GM12873 (cell line): ENCODE measurements around the gene NR4A1.

ENCODE experiments used
- CTCF ChIP-seq: IDR thresholded peaks from 2 replicates; pipeline ENCODE4 v1.5.1; 2012; ENCODE audit warnings: low read depth, mild to moderate bottlenecking, moderate library complexity, low read length, control low read depth; ENCODE audit not compliant: insufficient read depth; ENCODE audit errors: missing control alignments

Gene NR4A1

DNA sequence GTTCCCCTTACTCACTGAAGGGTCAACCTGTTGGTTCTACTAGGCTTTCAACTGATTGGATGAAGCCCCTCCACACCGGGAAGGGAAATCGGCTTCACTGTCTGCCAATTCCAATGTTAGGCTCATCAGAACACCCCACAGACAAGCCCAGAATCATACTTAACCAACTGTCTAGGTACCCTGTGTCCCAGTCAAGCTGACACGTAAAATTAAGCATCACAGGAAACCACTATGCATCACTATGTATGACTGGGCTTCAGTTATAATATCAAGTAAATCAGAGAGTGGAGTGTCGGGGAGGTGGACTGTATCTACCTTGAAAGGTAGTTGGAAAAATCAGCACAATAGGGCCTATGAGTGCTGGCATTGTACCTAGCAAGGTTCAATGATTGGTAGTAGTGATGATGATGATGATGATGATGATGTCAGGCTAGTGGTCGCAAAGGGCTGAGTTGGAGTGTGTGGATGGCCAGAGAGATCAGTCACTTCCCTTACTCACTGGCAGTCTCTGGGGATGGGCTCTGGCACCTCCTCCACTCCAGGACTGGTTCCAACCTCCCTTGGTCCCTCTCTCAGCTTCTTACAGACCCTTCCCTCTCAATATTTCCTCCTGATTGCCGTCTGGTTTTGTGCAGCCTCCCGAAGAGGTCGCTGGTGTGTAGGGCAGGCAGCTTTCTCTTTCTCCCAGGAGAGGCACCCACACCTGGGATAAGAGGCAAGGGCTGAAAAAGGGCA, 15.3 kb downstream of the NR4A1 start:
- TF ChIP-seq CTCF, result no peak

DNA sequence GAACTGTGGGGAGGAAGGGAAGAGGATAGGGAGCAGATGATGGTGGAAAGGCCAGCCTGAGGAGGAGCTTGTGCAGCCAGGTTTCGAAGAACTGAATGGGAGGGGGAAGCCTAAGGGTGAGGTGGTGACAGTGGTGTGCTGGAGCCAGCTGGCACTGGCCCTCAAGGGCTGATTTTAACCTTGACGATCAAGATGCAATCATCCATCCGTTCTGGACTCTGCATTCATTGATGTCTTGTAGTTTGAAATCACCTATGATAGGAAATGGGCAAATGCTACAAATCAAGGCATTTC, 15.8 kb downstream of the NR4A1 start:
- TF ChIP-seq CTCF, result no peak

DNA sequence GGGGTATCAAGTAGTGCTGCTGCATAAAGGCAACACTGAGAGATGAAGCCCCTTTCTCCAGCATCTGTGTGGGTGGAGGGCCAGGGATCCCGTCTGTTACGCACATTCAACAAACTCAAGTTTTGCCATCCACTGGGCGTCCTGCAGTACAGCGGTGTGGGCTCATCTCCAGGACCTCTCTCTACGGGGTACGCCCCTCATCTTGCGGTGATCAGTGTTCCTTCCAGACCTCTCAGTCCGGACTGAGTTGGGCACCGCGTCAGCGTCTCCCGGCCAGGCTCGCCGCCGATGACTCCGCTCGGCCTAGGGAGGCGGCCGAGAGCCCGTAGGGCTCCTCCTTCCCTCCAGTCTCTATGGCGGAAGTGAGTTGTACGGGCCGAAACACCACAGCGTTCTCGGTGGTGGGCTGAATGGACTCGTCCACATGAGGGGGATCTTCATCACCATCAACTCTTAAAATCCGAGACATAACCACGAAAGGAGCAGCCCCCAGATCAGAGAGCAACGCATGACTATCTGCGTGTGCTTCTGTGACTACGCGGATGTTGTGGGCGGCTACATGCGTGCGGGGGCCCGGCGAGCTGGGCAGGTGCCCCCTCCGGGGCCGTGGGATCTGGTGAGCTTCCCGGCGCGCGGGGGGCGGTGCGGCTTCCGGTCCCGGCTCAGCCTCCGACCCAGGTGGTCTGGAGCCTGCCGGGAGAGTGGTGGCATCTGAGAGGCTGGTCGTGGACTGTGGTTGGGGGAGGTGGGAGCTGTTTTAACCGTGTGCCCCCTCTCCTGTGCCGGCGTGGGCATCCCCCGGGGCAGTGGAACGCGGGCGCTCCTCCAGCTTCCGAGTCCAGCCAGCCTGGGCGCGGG, 18.3 kb downstream of the NR4A1 start, which contains the start of gene ATG101:
Gene ATG101, plus strand, starts transcription at position 652 of the 858 bp plus-strand sequence. CDS start 3,673 bp downstream, outside the sequence.
- TF ChIP-seq CTCF, result peak; percentile 94

- no peak for TF ChIP-seq CTCF
These were observed 19.1 kb downstream of the NR4A1 start for GRCh38 chr12:52070185-52070925.

DNA sequence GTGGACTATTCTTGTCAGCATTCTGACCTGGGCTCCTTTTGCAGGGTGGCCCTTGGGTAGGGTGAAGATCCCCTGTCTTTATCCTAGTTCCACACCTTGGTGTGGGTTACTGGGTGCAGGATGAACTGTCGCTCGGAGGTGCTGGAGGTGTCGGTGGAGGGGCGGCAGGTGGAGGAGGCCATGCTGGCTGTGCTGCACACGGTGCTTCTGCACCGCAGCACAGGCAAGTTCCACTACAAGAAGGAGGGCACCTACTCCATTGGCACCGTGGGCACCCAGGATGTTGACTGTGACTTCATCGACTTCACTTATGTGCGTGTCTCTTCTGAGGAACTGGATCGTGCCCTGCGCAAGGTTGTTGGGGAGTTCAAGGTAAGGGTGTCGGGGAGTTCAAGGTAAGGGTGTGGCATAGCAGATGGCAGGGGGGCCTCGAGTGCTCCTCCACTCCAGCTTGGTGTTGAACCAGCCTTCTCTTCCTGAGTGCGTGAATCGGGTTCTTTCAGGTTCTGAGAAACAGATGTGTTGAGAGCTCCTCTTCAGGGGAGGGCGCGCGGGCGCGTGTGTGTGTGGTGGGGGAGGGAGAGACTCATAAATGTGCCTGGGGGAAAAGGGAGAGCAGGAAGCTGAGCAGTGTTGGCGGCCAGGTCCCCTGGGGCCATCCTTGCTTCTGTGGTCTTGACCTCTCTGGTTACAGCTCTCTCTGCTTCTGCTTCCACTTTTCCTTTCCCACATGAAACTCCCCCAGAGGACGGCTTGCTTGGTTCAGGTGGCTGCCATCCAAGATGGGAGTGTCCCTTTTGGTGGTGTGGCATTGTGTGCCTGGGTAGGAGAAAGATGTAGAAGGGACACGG, 22.5 kb downstream of the NR4A1 start:
- no peak for TF ChIP-seq CTCF

DNA sequence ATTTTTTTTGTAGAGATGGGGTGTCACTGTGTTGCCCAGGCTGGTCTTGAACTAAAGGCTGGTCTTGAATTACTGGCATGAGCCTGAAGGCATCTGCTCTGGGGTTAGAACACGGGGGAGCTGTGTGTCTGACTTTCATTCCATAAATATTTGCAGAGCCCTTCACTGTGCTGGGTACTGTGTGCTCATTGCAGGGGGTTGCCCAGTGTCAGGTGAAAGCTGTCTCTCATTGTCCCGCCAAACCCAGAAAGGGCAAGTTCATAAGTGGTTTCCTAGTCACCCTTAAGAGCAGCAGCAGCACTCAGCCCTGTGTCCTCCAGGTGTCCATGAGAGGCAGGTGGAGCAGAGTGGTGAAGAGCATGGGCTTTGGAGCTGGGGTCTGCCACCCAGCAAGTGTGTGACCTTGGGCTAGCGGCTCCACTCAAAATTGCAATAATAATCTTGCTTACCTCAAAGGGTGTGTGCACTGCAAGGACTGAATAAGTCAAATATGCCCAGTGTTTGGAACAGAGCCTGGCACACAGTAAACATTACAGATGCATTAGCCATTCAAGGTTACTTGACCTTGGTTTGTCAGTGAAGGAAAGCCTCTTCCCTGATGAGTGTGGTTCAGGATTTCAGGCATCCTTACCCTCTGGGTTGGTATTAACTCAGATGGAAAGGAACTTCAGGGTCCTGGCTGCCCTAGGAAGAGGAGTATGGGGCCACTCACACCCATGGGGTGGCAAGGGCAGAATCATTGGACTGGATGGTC, 23.9 kb downstream of the NR4A1 start:
- TF ChIP-seq CTCF, result no peak
